SK-N-SH treated with all-trans-retinoic acid at 6 μM for 48 hours (cell line): ENCODE results near the gene AIMP2.

Experiments used
- ARNTL ChIP-seq: fragments of 450-650 bp; formaldehyde crosslinking; IDR thresholded peaks from 2 replicates; pipeline ENCODE4 v1.5.0; 2020; ENCODE audit warnings: low read depth, mild to moderate bottlenecking, moderate library complexity, borderline replicate concordance
- CREB5 ChIP-seq: fragments of 250-450 bp; sonication (Bioruptor Pico); IDR thresholded peaks from 2 replicates; pipeline ENCODE4 v1.5.1; 2020; ENCODE audit warnings: low read depth, mild to moderate bottlenecking, moderate library complexity
- GLIS3 ChIP-seq: fragments of 250-450 bp; sonication (Bioruptor Pico); IDR thresholded peaks from 2 replicates; pipeline ENCODE4 v1.5.0; 2020; ENCODE audit warnings: mild to moderate bottlenecking, moderate library complexity
- ISL1 ChIP-seq: fragments of 250-450 bp; sonication (Bioruptor Pico); IDR thresholded peaks from 2 replicates; pipeline ENCODE4 v2.1.2; 2022; ENCODE audit warnings: mild to moderate bottlenecking, moderate library complexity
- PATZ1 ChIP-seq: fragments of 250-450 bp; sonication (Bioruptor Pico); IDR thresholded peaks from 2 replicates; pipeline ENCODE4 v1.8.0; 2020; ENCODE audit warnings: mild to moderate bottlenecking, moderate library complexity, borderline replicate concordance
- POU6F1 ChIP-seq: fragments of 250-450 bp; sonication (Bioruptor Pico); IDR thresholded peaks from 2 replicates; pipeline ENCODE4 v1.8.0; 2021; ENCODE audit warnings: low read depth, mild to moderate bottlenecking, moderate library complexity, borderline replicate concordance
- PPARA ChIP-seq: fragments of 250-450 bp; sonication (Bioruptor Pico); IDR thresholded peaks from 2 replicates; pipeline ENCODE4 v1.5.0; 2020; ENCODE audit warnings: mild to moderate bottlenecking, borderline replicate concordance
- RARB ChIP-seq: fragments of 250-450 bp; sonication (Bioruptor Pico); IDR thresholded peaks from 2 replicates; pipeline ENCODE4 v1.8.0; 2021; ENCODE audit warnings: mild to moderate bottlenecking, moderate library complexity
- SNAI2 ChIP-seq: fragments of 250-450 bp; sonication (Bioruptor Pico); IDR thresholded peaks from 2 replicates; pipeline ENCODE4 v1.5.0; 2020; ENCODE audit warnings: mild to moderate bottlenecking, moderate library complexity
- ZC3H10 ChIP-seq: fragments of 250-450 bp; sonication (Bioruptor Pico); IDR thresholded peaks from 2 replicates; pipeline ENCODE4 v1.5.1; 2021; ENCODE audit warnings: mild to moderate bottlenecking, moderate library complexity
- ZFP3 ChIP-seq: fragments of 250-450 bp; sonication (Bioruptor Pico); IDR thresholded peaks from 2 replicates; pipeline ENCODE4 v1.5.0; 2020; ENCODE audit warnings: mild to moderate bottlenecking, moderate library complexity
- ZFP30 ChIP-seq: fragments of 450-650 bp; formaldehyde crosslinking; IDR thresholded peaks from 2 replicates; pipeline ENCODE4 v1.5.0; 2022; ENCODE audit warnings: mild to moderate bottlenecking, moderate library complexity
- ZNF8 ChIP-seq: fragments of 450-650 bp; formaldehyde crosslinking; IDR thresholded peaks from 2 replicates; pipeline ENCODE4 v1.5.0; 2020; ENCODE audit warnings: mild to moderate bottlenecking, moderate library complexity

GRCh38 chr7:6056616-6057015 lies 47.5 kb downstream of the AIMP2 start:
- TF ChIP-seq ZFP30 (no peak), CREB5 (CRISPR knock-in tag) (no peak), ISL1 (CRISPR knock-in tag) (no peak), SNAI2 (CRISPR knock-in tag) (no peak), RARB (CRISPR knock-in tag) (no peak), POU6F1 (CRISPR knock-in tag) (no peak), ZC3H10 (CRISPR knock-in tag) (no peak), ARNTL (no peak), PATZ1 (no peak), PPARA (CRISPR knock-in tag) (no peak), ZNF8 (CRISPR knock-in tag) (no peak), GLIS3 (no peak), ZFP3 (CRISPR knock-in tag) (no peak)
